Measurements from ENCODE around the gene EPN3.

DNA sequence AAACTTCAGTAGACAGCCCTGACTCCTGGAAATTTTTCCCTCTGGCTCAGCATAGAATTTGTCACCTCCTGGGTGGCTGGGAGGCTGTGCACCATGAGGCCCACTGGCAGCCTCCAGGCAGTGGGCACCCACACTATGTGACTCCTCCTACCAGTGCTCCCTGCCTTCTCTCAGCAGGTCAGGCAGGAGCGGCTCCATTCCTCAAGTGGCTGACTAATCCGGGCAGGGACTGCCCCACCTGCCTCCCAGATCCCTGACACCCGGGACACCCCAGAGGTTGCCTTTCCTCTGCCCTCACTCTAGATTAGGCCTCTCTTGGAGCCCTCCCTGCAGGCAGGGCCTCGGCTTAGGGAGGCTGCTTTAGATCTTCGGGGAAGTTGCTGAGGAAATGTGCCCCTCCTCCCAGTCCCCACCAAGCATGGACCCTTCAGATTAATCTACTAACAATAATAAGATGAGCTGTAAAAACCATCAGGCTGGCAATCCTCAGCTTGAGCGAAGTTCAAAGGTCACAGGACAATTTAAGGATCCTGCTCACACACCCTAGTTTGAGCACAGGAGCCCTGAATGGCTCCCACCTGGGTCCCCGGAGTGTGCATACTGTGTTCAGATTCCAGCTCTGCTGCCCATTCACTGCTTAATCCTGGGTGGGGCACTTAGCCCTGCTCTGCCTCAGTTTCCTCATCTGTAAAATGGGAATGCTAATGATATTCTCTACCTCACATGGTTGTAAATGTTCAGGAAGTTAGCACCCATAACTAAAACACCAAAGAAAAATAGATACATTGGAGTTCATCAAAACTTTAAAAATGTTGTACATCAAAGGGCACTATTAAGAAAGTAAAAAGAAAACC lies 34.3 kb upstream of the EPN3 start:
- TF ChIP-seq, protein P1, sequence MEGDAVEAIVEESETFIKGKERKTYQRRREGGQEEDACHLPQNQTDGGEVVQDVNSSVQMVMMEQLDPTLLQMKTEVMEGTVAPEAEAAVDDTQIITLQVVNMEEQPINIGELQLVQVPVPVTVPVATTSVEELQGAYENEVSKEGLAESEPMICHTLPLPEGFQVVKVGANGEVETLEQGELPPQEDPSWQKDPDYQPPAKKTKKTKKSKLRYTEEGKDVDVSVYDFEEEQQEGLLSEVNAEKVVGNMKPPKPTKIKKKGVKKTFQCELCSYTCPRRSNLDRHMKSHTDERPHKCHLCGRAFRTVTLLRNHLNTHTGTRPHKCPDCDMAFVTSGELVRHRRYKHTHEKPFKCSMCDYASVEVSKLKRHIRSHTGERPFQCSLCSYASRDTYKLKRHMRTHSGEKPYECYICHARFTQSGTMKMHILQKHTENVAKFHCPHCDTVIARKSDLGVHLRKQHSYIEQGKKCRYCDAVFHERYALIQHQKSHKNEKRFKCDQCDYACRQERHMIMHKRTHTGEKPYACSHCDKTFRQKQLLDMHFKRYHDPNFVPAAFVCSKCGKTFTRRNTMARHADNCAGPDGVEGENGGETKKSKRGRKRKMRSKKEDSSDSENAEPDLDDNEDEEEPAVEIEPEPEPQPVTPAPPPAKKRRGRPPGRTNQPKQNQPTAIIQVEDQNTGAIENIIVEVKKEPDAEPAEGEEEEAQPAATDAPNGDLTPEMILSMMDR (IDR thresholded peaks at IDR 0.05) = no peak
- no peak for TF ChIP-seq EZH2 (IDR thresholded peaks at IDR 0.05)
- no peak for TF ChIP-seq EZH2phosphoT487 (IDR thresholded peaks at IDR 0.05)
